Sigmoid colon (tissue), 4 donors: ENCODE data around the gene ZFP36L2.

Experiments
- CTCF ChIP-seq, 4 experiments: fragments of 450-650 bp in 3 of 4; fragments of 200-600 bp in 1 of 4; IDR thresholded peaks; one replicate each; pipeline ENCODE4 v1.5.1; 2016 to 2019; ENCODE audit warnings: antibody characterized with exemption in 4 of 4, mild to moderate bottlenecking in 3 of 4, moderate library complexity in 2 of 4
- POLR2AphosphoS5 ChIP-seq, 4 donors: sonication (generic); formaldehyde crosslinking; IDR thresholded peaks; one replicate each; pipeline ENCODE4 v1.6.1; 2017; ENCODE audit warnings: antibody characterized with exemption in 4 of 4

DNA sequence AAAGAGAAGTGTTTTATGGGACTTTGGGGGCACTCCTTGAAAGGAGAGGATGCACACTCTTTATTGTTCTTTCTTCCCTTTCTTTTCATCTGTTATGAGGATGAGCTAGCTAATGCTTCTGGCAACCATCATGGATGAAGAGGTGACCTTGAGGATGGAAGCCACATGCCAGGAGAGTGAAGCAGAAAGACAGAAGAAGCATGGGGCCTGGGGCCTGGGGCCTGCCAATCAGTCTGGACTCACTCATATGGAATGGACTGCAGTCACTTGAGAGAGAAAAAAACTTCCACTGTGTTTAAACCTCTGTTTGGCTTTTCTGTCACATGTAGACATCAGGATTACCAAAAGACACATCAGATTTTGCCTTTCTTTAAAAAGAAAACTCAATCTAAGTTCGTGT is 35.8 kb upstream of the ZFP36L2 start:
- TF ChIP-seq CTCF (IDR thresholded peaks at IDR 0.05) (no peak), POLR2AphosphoS5 (IDR thresholded peaks at IDR 0.05) (no peak)
